HuH-7 (cell line): ENCODE results near the gene ZNF474.
A peak's percentile ranks its signal among the peaks of the same experiment; 100 is the strongest.

Source experiments
- DNase-seq: peaks from one replicate; pipeline ENCODE4 v3.0.0; 2011; ENCODE audit warnings: low spot score

The ZNF474 gene

GRCh38 chr5:122153774-122154173 is 24.4 kb downstream of the ZNF474 start:
- no peak for DNase-seq

- no peak for DNase-seq
Observed at GRCh38 chr5:122154491-122154890, 25.1 kb downstream of the ZNF474 start.

GRCh38 chr5:122154910-122155309 is 25.6 kb downstream of the ZNF474 start:
- no peak for DNase-seq

- no peak for DNase-seq
Observed at GRCh38 chr5:122155546-122155945, 26.2 kb downstream of the ZNF474 start.

GRCh38 chr5:122156724-122157325 is 27.5 kb downstream of the ZNF474 start:
- DNase-seq, result peak; percentile 13

GRCh38 chr5:122162100-122162638 is 32.8 kb downstream of the ZNF474 start:
- no peak for DNase-seq

GRCh38 chr5:122163121-122164069 is 34.0 kb downstream of the ZNF474 start:
- no peak for DNase-seq

GRCh38 chr5:122164070-122164435 is 34.7 kb downstream of the ZNF474 start:
- no peak for DNase-seq

- DNase-seq, result no peak
Observed at GRCh38 chr5:122164831-122165558, 35.6 kb downstream of the ZNF474 start.

- DNase-seq, result peak; percentile 52
Observed at GRCh38 chr5:122165559-122166078, 36.3 kb downstream of the ZNF474 start.

GRCh38 chr5:122169350-122170103 is 40.2 kb downstream of the ZNF474 start:
- DNase-seq, result no peak

GRCh38 chr5:122170620-122171019 is 41.3 kb downstream of the ZNF474 start:
- no peak for DNase-seq

- no peak for DNase-seq
Observed at GRCh38 chr5:122172207-122172606, 42.9 kb downstream of the ZNF474 start.

- DNase-seq, result no peak
Observed at GRCh38 chr5:122173474-122174415, 44.4 kb downstream of the ZNF474 start.

GRCh38 chr5:122175091-122175490 is 45.7 kb downstream of the ZNF474 start:
- DNase-seq, result no peak

- no peak for DNase-seq
Observed at GRCh38 chr5:122175852-122176251, 46.5 kb downstream of the ZNF474 start.

GRCh38 chr5:122177161-122177560 is 47.8 kb downstream of the ZNF474 start:
- no peak for DNase-seq

GRCh38 chr5:122179701-122180100 is 50.4 kb downstream of the ZNF474 start:
- DNase-seq, result no peak

GRCh38 chr5:122180146-122180712 is 50.9 kb downstream of the ZNF474 start:
- DNase-seq, result no peak
